Endothelial cell of umbilical vein (primary cell): ENCODE data around the gene TBX18. TPM values are rescaled to one million over a fixed set of nuclear protein-coding genes. Genes with fewer than 3 reads are reported as not detected.

Experiments used
- BruUV-seq: library from RNA; stranded (reverse); fragments of 400-500 nt; replicated peaks from 2 replicates; lab custom pipeline; 2021; lab: Mats Ljungman, UMichigan
- CTCF ChIA-PET: fragments of 300-600, 350-600 bp; sonication (Branson Sonifier 250); formaldehyde crosslinking; loops from one replicate; lab custom pipeline; 2021; ENCODE audit warnings: antibody characterized with exemption, inconsistent platforms; lab: Charles Lee
- POLR2A ChIA-PET: fragments of 300-600, 350-600 bp; sonication (Branson Sonifier 250); formaldehyde crosslinking; loops from one replicate; lab custom pipeline; 2021; ENCODE audit warnings: antibody characterized with exemption, inconsistent platforms; lab: Charles Lee
- DNase-seq: peaks from one replicate; pipeline ENCODE4 v3.0.0-alpha.2; 2011; ENCODE audit warnings: low read depth, low spot score
- FAIRE-seq: peaks from 2 replicates; lab custom pipeline; 2011; peaks lifted over from hg19 to GRCh38; lab: Jason Lieb, UNC
- H2AFZ ChIP-seq: 2 replicates; pipeline ENCODE4 v1.6.0; 2012; ENCODE audit warnings: low read depth, low read length, control low read depth, inconsistent platforms
- H3K27ac ChIP-seq: 2 replicates; pipeline ENCODE4 v1.5.1; 2011; ENCODE audit warnings: low read depth, mild to moderate bottlenecking, control low read depth, low read length, moderate library complexity; ENCODE audit not compliant: insufficient read depth
- H3K27me3 ChIP-seq, 2 experiments: 2 replicates each; pipeline versions ENCODE4 v1.6.0 to v1.6.1; 2011; ENCODE audit warnings: low read length in 2 of 2, mixed read lengths in 1 of 2; ENCODE audit not compliant: control insufficient read depth in 2 of 2, insufficient read depth in 2 of 2
- H3K36me3 ChIP-seq, 2 experiments: 2 replicates in 1 of 2; 3 replicates in 1 of 2; pipeline ENCODE4 v1.5.1; 2011; ENCODE audit warnings: low read length in 2 of 2, mild to moderate bottlenecking in 1 of 2, moderate library complexity in 1 of 2; ENCODE audit not compliant: control insufficient read depth in 2 of 2, insufficient read depth in 2 of 2; ENCODE audit errors: extremely low read depth in 1 of 2
- H3K4me1 ChIP-seq: 3 replicates; pipeline ENCODE4 v1.5.1; 2011; ENCODE audit warnings: mild to moderate bottlenecking, low read length; ENCODE audit not compliant: control insufficient read depth, insufficient read depth; ENCODE audit errors: extremely low read depth
- H3K4me2 ChIP-seq: 2 replicates; pipeline ENCODE4 v1.6.1; 2011; ENCODE audit warnings: low read length, control low read depth, mixed read lengths; ENCODE audit not compliant: insufficient read depth
- H3K4me3 ChIP-seq, 3 experiments: fragments of 200-600 bp in 1 of 3; sonication (generic), shearing (Covaris generic) in 1 of 3; replicated peaks in 1 of 3; 2 replicates each; pipeline ENCODE4 v1.5.1; 2011 to 2016; ENCODE audit warnings: control low read depth in 3 of 3, low read length in 3 of 3, mild to moderate bottlenecking in 2 of 3, inconsistent platforms in 1 of 3, low read depth in 1 of 3, moderate library complexity in 1 of 3; ENCODE audit not compliant: insufficient read depth in 1 of 3
- H3K79me2 ChIP-seq: 2 replicates; pipeline ENCODE4 v1.6.0; 2012; ENCODE audit warnings: low read length, inconsistent platforms; ENCODE audit not compliant: control insufficient read depth, insufficient read depth
- H3K9ac ChIP-seq: replicated peaks from 2 replicates; pipeline ENCODE3; 2011; ENCODE audit warnings: low read length, control low read depth; ENCODE audit not compliant: insufficient read depth; ENCODE audit errors: extremely low read depth
- H3K9me1 ChIP-seq: replicated peaks from 3 replicates; pipeline ENCODE4 v1.6.0; 2011; ENCODE audit warnings: mild to moderate bottlenecking, low read length; ENCODE audit not compliant: control insufficient read depth, insufficient read depth; ENCODE audit errors: extremely low read depth
- H3K9me3 ChIP-seq: replicated peaks from 2 replicates; pipeline ENCODE4 v1.5.1; 2012; ENCODE audit warnings: low read length, inconsistent platforms; ENCODE audit not compliant: control insufficient read depth, insufficient read depth
- H4K20me1 ChIP-seq: replicated peaks from 2 replicates; pipeline ENCODE3; 2011; ENCODE audit warnings: mild to moderate bottlenecking, low read length; ENCODE audit not compliant: control insufficient read depth, insufficient read depth; ENCODE audit errors: extremely low read depth
- CTCF ChIP-seq, 2 donors: IDR thresholded peaks; 1 replicate in 1 of 2; 2 replicates in 1 of 2; pipeline ENCODE4 v1.5.1; 2011; ENCODE audit warnings: low read length in 2 of 2, mild to moderate bottlenecking in 2 of 2, moderate library complexity in 2 of 2, control low read depth in 1 of 2, inconsistent platforms in 1 of 2, low read depth in 1 of 2; ENCODE audit not compliant: insufficient read depth in 1 of 2; ENCODE audit errors: extremely low read depth in 1 of 2
- EZH2 ChIP-seq: IDR thresholded peaks from 2 replicates; pipeline ENCODE4 v1.6.1; 2012; ENCODE audit warnings: borderline replicate concordance, low read depth, mild to moderate bottlenecking, moderate library complexity, low read length, inconsistent platforms; ENCODE audit not compliant: severe bottlenecking
- FOS ChIP-seq: IDR thresholded peaks from 2 replicates; pipeline ENCODE4 v1.6.1; 2011; ENCODE audit warnings: mild to moderate bottlenecking, low read length, moderate library complexity, borderline replicate concordance; ENCODE audit not compliant: insufficient read depth
- GATA2 ChIP-seq: IDR thresholded peaks from 2 replicates; pipeline ENCODE4 v1.7.0; 2011; ENCODE audit warnings: low read depth, mild to moderate bottlenecking, moderate library complexity, mixed read lengths, low read length; ENCODE audit not compliant: insufficient read length, insufficient read depth
- JUN ChIP-seq: IDR thresholded peaks from 2 replicates; pipeline ENCODE4 v1.6.1; 2011; ENCODE audit warnings: borderline replicate concordance, low read depth; ENCODE audit not compliant: insufficient read length, insufficient read depth
- MAX ChIP-seq: IDR thresholded peaks from 2 replicates; pipeline ENCODE4 v1.6.1; 2011; ENCODE audit not compliant: insufficient read depth, insufficient read length
- MYC ChIP-seq: IDR thresholded peaks from one replicate; pipeline ENCODE4 v1.6.1; 2011; ENCODE audit warnings: mild to moderate bottlenecking, low read depth, low read length
- POLR2A ChIP-seq: IDR thresholded peaks from 2 replicates; pipeline ENCODE4 v1.6.1; 2012; ENCODE audit warnings: low read depth, mild to moderate bottlenecking, control low read depth, low read length
- POLR2AphosphoS5 ChIP-seq: IDR thresholded peaks from 2 replicates; pipeline ENCODE4 v1.6.1; 2012; ENCODE audit warnings: low read depth, mild to moderate bottlenecking, control low read depth, low read length, moderate library complexity; ENCODE audit not compliant: insufficient read depth
- dilution Hi-C: fragments of 300-500 bp; cut with MboI; formaldehyde crosslinking; loops from one replicate; pipeline ENCODE4 v1.15.0; 2019; ENCODE audit warnings: low sequenced_read_pairs; ENCODE audit not compliant: extremely low pct_ligation_motif_present
- intact Hi-C: fragments of 100-400 bp; cut with micrococcal nuclease; formaldehyde crosslinking; loops from one replicate; pipeline ENCODE4 v1.10.0; 2022
- polyA plus RNA-seq, 4 experiments: library from polyadenylated mRNA; depleted of rRNA in 3 of 4; stranded (reverse) in 3 of 4; unstranded in 1 of 4; fragments of >200 nt; gene quantifications; 2 replicates each; pipeline versions ENCODE4 v1.2.1 to v1.2.3, GENCODE V29; 2011 to 2012; ENCODE audit warnings: missing spikeins in 1 of 4
- total RNA-seq: library from RNA; stranded (reverse); gene quantifications from 2 replicates; pipeline ENCODE4 v1.2.3, GENCODE V29; 2021

The TBX18 gene
- total and polyA plus RNA-seq, 2 donors (not counting 3 experiments of a cell fraction or from before 2014, with no cell fraction given), result 28.4 to 60.5 TPM

GRCh38 chr6:84651583-84651982 lies 112.8 kb downstream of the TBX18 start:
- FAIRE-seq (peak; percentile 48), DNase-seq (peak; percentile 40)
- BruUV-seq, result no TSS peak
- Histone ChIP-seq H4K20me1 (no peaks in the 10 kb centered on the region), H3K79me2 (no peaks in the 10 kb centered on the region), H3K9me3 (no peaks in the 10 kb centered on the region), H2AFZ (peak overlapping the region; percentile 19), H3K27me3 (no peaks in the 10 kb centered on the region), H3K4me2 (peak overlapping the region; percentile 79), H3K4me3 (no peak overlapping the region), H3K4me1 (peaks cover 41% of the 10 kb centered on the region), H3K9ac (peak overlapping the region; percentile 77), H3K36me3 (no peaks in the 10 kb centered on the region), H3K27ac (peak overlapping the region; percentile 97), H3K9me1 (no peaks in the 10 kb centered on the region)
- TF ChIP-seq GATA2 (peak; percentile 57), FOS (no peak), POLR2A (no peak), MAX (no peak)
- POLR2A ChIA-PET, result no interaction called here
- CTCF ChIA-PET, result interaction anchor here (0.9 to 1.7 kb wide), 7 partner anchors 8 to 223 kb away, joined by 3 to 7 read pairs (median 4); no protein-coding TSS in a partner anchor
- intact Hi-C loops (loop anchor here (5.0 kb wide), 1 partner anchor 49 kb away; no protein-coding TSS in a partner anchor), dilution Hi-C loops (no loop called here)

- H3K9me3 ChIP-seq, result no peaks in the 10 kb centered on the region
- FAIRE-seq (no peak), DNase-seq (no peak)
- intact Hi-C loops, result loop anchor here (10.0 kb wide), 1 partner anchor 816 kb away; no protein-coding TSS in a partner anchor
- H4K20me1 ChIP-seq, result no peaks in the 10 kb centered on the region
- BruUV-seq, result no TSS peak
- no peak overlapping the region for H3K4me3 ChIP-seq
- ChIA-PET CTCF (no interaction called here), POLR2A (no interaction called here)
- no peak overlapping the region for H3K27ac ChIP-seq
- peaks cover 64% of the 10 kb centered on the region for H3K4me1 ChIP-seq
- H3K4me2 ChIP-seq, result no peak overlapping the region
- no peak overlapping the region for H3K9ac ChIP-seq
- no peaks in the 10 kb centered on the region for H3K79me2 ChIP-seq
- H3K27me3 ChIP-seq, result no peaks in the 10 kb centered on the region
- dilution Hi-C loops, result loop anchor here (25.0 kb wide), 1 partner anchor 89 kb away; no protein-coding TSS in a partner anchor
- H2AFZ ChIP-seq, result no peak overlapping the region
- TF ChIP-seq CTCF (IDR thresholded peaks at IDR 0.05; ENCODE audit: extremely low read depth in 1 of 2, insufficient read depth in 1 of 2, low read depth in 1 of 2, low read length in 2 of 2) (no peak), POLR2AphosphoS5 (no peak), MYC (no peak), EZH2 (no peak), FOS (no peak), GATA2 (no peak), POLR2A (no peak), JUN (no peak), MAX (no peak)
- no peaks in the 10 kb centered on the region for H3K9me1 ChIP-seq
- no peaks in the 10 kb centered on the region for H3K36me3 ChIP-seq
Observed at GRCh38 chr6:84648444-84648843, 116.0 kb downstream of the TBX18 start.
